WTC11 (cell line): ENCODE data around the gene MEF2D. TPM values are rescaled to one million over a fixed set of nuclear protein-coding genes. Genes with fewer than 3 reads are reported as not detected.

Source experiments
- ATAC-seq: fragments of 200-7000 bp; cut with Tn5 transposase; 2 replicates; pipeline ENCODE4 v1.10.0; 2021; ENCODE audit warnings: mild to moderate bottlenecking, moderate library complexity
- CTCF ChIA-PET: fragments of 300-600 bp; sonication (Branson Sonifier 250); formaldehyde crosslinking; loops from one replicate; lab custom pipeline; 2021; ENCODE audit warnings: antibody characterized with exemption; lab: Charles Lee
- POLR2A ChIA-PET: fragments of 350-600 bp; sonication (Branson Sonifier 250); formaldehyde crosslinking; loops from one replicate; lab custom pipeline; 2021; ENCODE audit warnings: antibody characterized with exemption; lab: Charles Lee
- DNase-seq: peaks from one replicate; pipeline ENCODE4 v3.0.0; 2021; ENCODE audit warnings: low spot score
- H3K27ac Mint-ChIP-seq: 2 replicates; pipeline ENCODE4 v1.8.0; 2021; ENCODE audit warnings: mixed read lengths
- H3K27me3 Mint-ChIP-seq: 2 replicates; pipeline ENCODE4 v1.8.0; 2021; ENCODE audit warnings: low read depth, mild to moderate bottlenecking, moderate library complexity, mixed read lengths
- H3K36me3 Mint-ChIP-seq: 2 replicates; pipeline ENCODE4 v1.8.0; 2021; ENCODE audit warnings: mixed read lengths
- H3K4me1 Mint-ChIP-seq: 2 replicates; pipeline ENCODE4 v1.8.0; 2022; ENCODE audit warnings: mixed read lengths
- H3K4me3 Mint-ChIP-seq: 2 replicates; pipeline ENCODE4 v1.8.0; 2021; ENCODE audit warnings: mild to moderate bottlenecking, moderate library complexity, mixed read lengths
- H3K9me3 Mint-ChIP-seq: 2 replicates; pipeline ENCODE4 v1.8.0; 2021; ENCODE audit warnings: mixed read lengths
- ESRRA ChIP-seq: sonication (generic); formaldehyde crosslinking; IDR thresholded peaks from 2 replicates; pipeline ENCODE4 v1.8.1; 2022; ENCODE audit warnings: mild to moderate bottlenecking, missing genetic modification reagents, borderline replicate concordance
- ETV6 ChIP-seq: sonication (generic); formaldehyde crosslinking; IDR thresholded peaks from 2 replicates; pipeline ENCODE4 v1.8.1; 2022; ENCODE audit warnings: mild to moderate bottlenecking, missing genetic modification reagents
- FOXJ3 ChIP-seq: sonication (generic); formaldehyde crosslinking; IDR thresholded peaks from 2 replicates; pipeline ENCODE4 v1.9.0; 2021; ENCODE audit warnings: missing genetic modification reagents, mild to moderate bottlenecking, borderline replicate concordance
- GRHL2 ChIP-seq: fragments of 250-450 bp; sonication (Bioruptor Pico); IDR thresholded peaks from 2 replicates; pipeline ENCODE4 v1.8.0; 2022; ENCODE audit warnings: mild to moderate bottlenecking, moderate library complexity; ENCODE audit not compliant: insufficient replicate concordance, severe bottlenecking
- OVOL2 ChIP-seq: fragments of 250-450 bp; sonication (Bioruptor Pico); IDR thresholded peaks from 2 replicates; pipeline ENCODE4 v1.9.0; 2021; ENCODE audit warnings: mild to moderate bottlenecking, borderline replicate concordance
- TEAD1 ChIP-seq: sonication (generic); formaldehyde crosslinking; IDR thresholded peaks from 2 replicates; pipeline ENCODE4 v1.8.0; 2022; ENCODE audit warnings: mild to moderate bottlenecking, missing genetic modification reagents
- TEAD4 ChIP-seq: sonication (generic); formaldehyde crosslinking; IDR thresholded peaks from 2 replicates; pipeline ENCODE4 v1.8.0; 2022; ENCODE audit warnings: mild to moderate bottlenecking, missing genetic modification reagents
- ZNF219 ChIP-seq: sonication (generic); formaldehyde crosslinking; IDR thresholded peaks from 2 replicates; pipeline ENCODE4 v1.8.0; 2023; ENCODE audit warnings: missing genetic modification reagents, mild to moderate bottlenecking, borderline replicate concordance
- ZNF232 ChIP-seq: sonication (generic); formaldehyde crosslinking; IDR thresholded peaks from 2 replicates; pipeline ENCODE4 v1.8.0; 2022; ENCODE audit warnings: mild to moderate bottlenecking, missing genetic modification reagents
- ZNF671 ChIP-seq: fragments of 250-450 bp; sonication (Bioruptor Pico); IDR thresholded peaks from 2 replicates; pipeline ENCODE4 v1.8.0; 2021; ENCODE audit warnings: mild to moderate bottlenecking
- total RNA-seq: library from RNA; stranded (reverse); gene quantifications from 3 replicates; pipeline ENCODE4 v1.2.3, GENCODE V29; 2021
- TF ChIP-seq, protein P1 (sequence below): sonication (generic); formaldehyde crosslinking; IDR thresholded peaks from 2 replicates; pipeline ENCODE4 v1.8.1; 2023; ENCODE audit warnings: mild to moderate bottlenecking, moderate library complexity, missing genetic modification reagents
- TF ChIP-seq, protein P2 (sequence below): sonication (generic); formaldehyde crosslinking; IDR thresholded peaks from 2 replicates; pipeline ENCODE4 v1.8.1; 2023; ENCODE audit warnings: mild to moderate bottlenecking, missing genetic modification reagents, moderate library complexity
- TF ChIP-seq, protein P3 (sequence below): fragments of 250-450 bp; sonication (Bioruptor Pico); IDR thresholded peaks from 2 replicates; pipeline ENCODE4 v1.9.0; 2021; ENCODE audit warnings: moderate library complexity, mild to moderate bottlenecking, inconsistent platforms, borderline replicate concordance
- TF ChIP-seq, protein P4 (sequence below): sonication (generic); formaldehyde crosslinking; IDR thresholded peaks from 2 replicates; pipeline ENCODE4 v1.8.0; 2023; ENCODE audit warnings: mild to moderate bottlenecking, missing genetic modification reagents
- TF ChIP-seq, protein P5 (sequence below): sonication (generic); formaldehyde crosslinking; IDR thresholded peaks from 2 replicates; pipeline ENCODE4 v1.8.1; 2023; ENCODE audit warnings: mild to moderate bottlenecking, missing genetic modification reagents, borderline replicate concordance
- TF ChIP-seq, protein P6 (sequence below): sonication (generic); formaldehyde crosslinking; IDR thresholded peaks from 2 replicates; pipeline ENCODE4 v1.8.1; 2023; ENCODE audit warnings: mild to moderate bottlenecking, missing genetic modification reagents
- TF ChIP-seq, protein P7 (sequence below): sonication (generic); formaldehyde crosslinking; IDR thresholded peaks from 2 replicates; pipeline ENCODE4 v1.8.1; 2023; ENCODE audit warnings: mild to moderate bottlenecking, missing genetic modification reagents, moderate library complexity
- TF ChIP-seq, protein P8 (sequence below): fragments of 250-450 bp; sonication (Bioruptor Pico); IDR thresholded peaks from 2 replicates; pipeline ENCODE4 v1.9.0; 2021; ENCODE audit warnings: mild to moderate bottlenecking
- TF ChIP-seq, protein P9 (sequence below): sonication (generic); formaldehyde crosslinking; conservative IDR thresholded peaks from 2 replicates; pipeline ENCODE4 v1.8.1; 2023; ENCODE audit warnings: mild to moderate bottlenecking, low read depth, missing genetic modification reagents, moderate library complexity
- TF ChIP-seq, protein P10 (sequence below): sonication (generic); formaldehyde crosslinking; IDR thresholded peaks from 2 replicates; pipeline ENCODE4 v1.8.0; 2022; ENCODE audit warnings: mild to moderate bottlenecking, missing genetic modification reagents

Gene MEF2D
- total RNA-seq, 1 experiment from 2014 or later: 24.1 TPM

DNA sequence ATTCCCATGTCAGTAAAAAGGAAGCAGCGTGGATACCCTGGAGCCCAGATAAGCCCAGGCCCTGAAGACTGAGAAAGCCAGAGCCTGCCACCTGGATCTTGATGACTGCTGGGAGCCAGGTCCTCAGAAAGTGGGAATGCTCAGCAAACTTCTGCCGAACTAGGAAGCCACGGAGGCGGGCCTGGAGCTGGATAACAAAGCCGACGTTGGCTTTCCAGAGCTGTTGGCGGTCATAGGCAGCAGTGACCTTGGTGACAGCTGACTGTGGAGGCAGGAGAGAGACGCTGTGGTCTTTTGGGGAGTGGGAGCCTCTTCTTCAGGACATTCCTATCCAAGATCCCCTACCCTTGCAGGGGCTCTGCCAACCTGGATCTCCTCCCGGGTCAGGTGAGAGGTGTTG, 47.4 kb upstream of the MEF2D start (continued):
- TF ChIP-seq, protein P1, sequence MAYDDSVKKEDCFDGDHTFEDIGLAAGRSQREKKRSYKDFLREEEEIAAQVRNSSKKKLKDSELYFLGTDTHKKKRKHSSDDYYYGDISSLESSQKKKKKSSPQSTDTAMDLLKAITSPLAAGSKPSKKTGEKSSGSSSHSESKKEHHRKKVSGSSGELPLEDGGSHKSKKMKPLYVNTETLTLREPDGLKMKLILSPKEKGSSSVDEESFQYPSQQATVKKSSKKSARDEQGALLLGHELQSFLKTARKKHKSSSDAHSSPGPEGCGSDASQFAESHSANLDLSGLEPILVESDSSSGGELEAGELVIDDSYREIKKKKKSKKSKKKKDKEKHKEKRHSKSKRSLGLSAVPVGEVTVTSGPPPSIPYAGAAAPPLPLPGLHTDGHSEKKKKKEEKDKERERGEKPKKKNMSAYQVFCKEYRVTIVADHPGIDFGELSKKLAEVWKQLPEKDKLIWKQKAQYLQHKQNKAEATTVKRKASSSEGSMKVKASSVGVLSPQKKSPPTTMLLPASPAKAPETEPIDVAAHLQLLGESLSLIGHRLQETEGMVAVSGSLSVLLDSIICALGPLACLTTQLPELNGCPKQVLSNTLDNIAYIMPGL: no peak
- TF ChIP-seq ETV6 (CRISPR knock-in tag) (no peak), GRHL2 (CRISPR knock-in tag) (no peak), TEAD4 (no peak), ZNF232 (no peak), ZNF671 (CRISPR knock-in tag) (no peak), OVOL2 (no peak)
- TF ChIP-seq, protein P2, sequence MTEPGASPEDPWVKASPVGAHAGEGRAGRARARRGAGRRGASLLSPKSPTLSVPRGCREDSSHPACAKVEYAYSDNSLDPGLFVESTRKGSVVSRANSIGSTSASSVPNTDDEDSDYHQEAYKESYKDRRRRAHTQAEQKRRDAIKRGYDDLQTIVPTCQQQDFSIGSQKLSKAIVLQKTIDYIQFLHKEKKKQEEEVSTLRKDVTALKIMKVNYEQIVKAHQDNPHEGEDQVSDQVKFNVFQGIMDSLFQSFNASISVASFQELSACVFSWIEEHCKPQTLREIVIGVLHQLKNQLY (CRISPR knock-in tag): no peak
- TF ChIP-seq, protein P3, sequence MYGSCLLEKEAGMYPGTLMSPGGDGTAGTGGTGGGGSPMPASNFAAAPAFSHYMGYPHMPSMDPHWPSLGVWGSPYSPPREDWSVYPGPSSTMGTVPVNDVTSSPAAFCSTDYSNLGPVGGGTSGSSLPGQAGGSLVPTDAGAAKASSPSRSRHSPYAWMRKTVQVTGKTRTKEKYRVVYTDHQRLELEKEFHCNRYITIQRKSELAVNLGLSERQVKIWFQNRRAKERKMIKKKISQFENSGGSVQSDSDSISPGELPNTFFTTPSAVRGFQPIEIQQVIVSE: no peak

DNA sequence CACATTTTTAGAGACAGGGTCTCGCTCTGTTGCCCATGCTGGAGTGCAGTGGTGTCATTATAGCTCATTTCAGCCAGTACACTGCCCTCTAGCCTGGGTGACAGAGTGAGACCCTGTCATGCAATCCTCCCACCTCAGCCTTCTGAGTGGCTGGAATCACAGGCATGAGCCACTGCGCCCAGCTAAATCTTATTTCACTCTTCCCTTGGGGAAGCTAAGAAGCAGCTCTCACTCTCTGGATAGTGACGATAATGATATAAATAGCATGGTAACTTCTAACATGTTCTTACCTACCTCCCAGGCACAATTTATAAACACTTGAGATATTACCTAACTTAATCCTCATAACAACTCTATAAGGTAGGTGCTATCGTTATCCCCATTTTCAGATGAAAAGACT, 46.9 kb upstream of the MEF2D start:
- peaks cover 15% of the 10 kb centered on the region for H3K36me3 Mint-ChIP-seq
- POLR2A ChIA-PET: no interaction called here
- no peak overlapping the region for H3K4me3 Mint-ChIP-seq
- no peaks in the 10 kb centered on the region for H3K27me3 Mint-ChIP-seq
- H3K27ac Mint-ChIP-seq: no peak overlapping the region
- no peak for DNase-seq
- no peaks in the 10 kb centered on the region for H3K9me3 Mint-ChIP-seq
- TF ChIP-seq, protein P4, sequence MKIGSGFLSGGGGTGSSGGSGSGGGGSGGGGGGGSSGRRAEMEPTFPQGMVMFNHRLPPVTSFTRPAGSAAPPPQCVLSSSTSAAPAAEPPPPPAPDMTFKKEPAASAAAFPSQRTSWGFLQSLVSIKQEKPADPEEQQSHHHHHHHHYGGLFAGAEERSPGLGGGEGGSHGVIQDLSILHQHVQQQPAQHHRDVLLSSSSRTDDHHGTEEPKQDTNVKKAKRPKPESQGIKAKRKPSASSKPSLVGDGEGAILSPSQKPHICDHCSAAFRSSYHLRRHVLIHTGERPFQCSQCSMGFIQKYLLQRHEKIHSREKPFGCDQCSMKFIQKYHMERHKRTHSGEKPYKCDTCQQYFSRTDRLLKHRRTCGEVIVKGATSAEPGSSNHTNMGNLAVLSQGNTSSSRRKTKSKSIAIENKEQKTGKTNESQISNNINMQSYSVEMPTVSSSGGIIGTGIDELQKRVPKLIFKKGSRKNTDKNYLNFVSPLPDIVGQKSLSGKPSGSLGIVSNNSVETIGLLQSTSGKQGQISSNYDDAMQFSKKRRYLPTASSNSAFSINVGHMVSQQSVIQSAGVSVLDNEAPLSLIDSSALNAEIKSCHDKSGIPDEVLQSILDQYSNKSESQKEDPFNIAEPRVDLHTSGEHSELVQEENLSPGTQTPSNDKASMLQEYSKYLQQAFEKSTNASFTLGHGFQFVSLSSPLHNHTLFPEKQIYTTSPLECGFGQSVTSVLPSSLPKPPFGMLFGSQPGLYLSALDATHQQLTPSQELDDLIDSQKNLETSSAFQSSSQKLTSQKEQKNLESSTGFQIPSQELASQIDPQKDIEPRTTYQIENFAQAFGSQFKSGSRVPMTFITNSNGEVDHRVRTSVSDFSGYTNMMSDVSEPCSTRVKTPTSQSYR (CRISPR knock-in tag): no peak
- TF ChIP-seq, protein P5, sequence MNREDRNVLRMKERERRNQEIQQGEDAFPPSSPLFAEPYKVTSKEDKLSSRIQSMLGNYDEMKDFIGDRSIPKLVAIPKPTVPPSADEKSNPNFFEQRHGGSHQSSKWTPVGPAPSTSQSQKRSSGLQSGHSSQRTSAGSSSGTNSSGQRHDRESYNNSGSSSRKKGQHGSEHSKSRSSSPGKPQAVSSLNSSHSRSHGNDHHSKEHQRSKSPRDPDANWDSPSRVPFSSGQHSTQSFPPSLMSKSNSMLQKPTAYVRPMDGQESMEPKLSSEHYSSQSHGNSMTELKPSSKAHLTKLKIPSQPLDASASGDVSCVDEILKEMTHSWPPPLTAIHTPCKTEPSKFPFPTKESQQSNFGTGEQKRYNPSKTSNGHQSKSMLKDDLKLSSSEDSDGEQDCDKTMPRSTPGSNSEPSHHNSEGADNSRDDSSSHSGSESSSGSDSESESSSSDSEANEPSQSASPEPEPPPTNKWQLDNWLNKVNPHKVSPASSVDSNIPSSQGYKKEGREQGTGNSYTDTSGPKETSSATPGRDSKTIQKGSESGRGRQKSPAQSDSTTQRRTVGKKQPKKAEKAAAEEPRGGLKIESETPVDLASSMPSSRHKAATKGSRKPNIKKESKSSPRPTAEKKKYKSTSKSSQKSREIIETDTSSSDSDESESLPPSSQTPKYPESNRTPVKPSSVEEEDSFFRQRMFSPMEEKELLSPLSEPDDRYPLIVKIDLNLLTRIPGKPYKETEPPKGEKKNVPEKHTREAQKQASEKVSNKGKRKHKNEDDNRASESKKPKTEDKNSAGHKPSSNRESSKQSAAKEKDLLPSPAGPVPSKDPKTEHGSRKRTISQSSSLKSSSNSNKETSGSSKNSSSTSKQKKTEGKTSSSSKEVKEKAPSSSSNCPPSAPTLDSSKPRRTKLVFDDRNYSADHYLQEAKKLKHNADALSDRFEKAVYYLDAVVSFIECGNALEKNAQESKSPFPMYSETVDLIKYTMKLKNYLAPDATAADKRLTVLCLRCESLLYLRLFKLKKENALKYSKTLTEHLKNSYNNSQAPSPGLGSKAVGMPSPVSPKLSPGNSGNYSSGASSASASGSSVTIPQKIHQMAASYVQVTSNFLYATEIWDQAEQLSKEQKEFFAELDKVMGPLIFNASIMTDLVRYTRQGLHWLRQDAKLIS (CRISPR knock-in tag): no peak
- TF ChIP-seq, protein P6, sequence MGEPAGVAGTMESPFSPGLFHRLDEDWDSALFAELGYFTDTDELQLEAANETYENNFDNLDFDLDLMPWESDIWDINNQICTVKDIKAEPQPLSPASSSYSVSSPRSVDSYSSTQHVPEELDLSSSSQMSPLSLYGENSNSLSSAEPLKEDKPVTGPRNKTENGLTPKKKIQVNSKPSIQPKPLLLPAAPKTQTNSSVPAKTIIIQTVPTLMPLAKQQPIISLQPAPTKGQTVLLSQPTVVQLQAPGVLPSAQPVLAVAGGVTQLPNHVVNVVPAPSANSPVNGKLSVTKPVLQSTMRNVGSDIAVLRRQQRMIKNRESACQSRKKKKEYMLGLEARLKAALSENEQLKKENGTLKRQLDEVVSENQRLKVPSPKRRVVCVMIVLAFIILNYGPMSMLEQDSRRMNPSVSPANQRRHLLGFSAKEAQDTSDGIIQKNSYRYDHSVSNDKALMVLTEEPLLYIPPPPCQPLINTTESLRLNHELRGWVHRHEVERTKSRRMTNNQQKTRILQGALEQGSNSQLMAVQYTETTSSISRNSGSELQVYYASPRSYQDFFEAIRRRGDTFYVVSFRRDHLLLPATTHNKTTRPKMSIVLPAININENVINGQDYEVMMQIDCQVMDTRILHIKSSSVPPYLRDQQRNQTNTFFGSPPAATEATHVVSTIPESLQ (CRISPR knock-in tag): no peak
- TF ChIP-seq, protein P7, sequence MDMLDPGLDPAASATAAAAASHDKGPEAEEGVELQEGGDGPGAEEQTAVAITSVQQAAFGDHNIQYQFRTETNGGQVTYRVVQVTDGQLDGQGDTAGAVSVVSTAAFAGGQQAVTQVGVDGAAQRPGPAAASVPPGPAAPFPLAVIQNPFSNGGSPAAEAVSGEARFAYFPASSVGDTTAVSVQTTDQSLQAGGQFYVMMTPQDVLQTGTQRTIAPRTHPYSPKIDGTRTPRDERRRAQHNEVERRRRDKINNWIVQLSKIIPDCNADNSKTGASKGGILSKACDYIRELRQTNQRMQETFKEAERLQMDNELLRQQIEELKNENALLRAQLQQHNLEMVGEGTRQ (CRISPR knock-in tag): no peak
- TF ChIP-seq FOXJ3 (CRISPR knock-in tag) (no peak), ESRRA (no peak), TEAD1 (no peak), ZNF219 (CRISPR knock-in tag) (no peak)
- TF ChIP-seq, protein P8, sequence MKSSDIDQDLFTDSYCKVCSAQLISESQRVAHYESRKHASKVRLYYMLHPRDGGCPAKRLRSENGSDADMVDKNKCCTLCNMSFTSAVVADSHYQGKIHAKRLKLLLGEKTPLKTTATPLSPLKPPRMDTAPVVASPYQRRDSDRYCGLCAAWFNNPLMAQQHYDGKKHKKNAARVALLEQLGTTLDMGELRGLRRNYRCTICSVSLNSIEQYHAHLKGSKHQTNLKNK (CRISPR knock-in tag): no peak
- TF ChIP-seq, protein P9, sequence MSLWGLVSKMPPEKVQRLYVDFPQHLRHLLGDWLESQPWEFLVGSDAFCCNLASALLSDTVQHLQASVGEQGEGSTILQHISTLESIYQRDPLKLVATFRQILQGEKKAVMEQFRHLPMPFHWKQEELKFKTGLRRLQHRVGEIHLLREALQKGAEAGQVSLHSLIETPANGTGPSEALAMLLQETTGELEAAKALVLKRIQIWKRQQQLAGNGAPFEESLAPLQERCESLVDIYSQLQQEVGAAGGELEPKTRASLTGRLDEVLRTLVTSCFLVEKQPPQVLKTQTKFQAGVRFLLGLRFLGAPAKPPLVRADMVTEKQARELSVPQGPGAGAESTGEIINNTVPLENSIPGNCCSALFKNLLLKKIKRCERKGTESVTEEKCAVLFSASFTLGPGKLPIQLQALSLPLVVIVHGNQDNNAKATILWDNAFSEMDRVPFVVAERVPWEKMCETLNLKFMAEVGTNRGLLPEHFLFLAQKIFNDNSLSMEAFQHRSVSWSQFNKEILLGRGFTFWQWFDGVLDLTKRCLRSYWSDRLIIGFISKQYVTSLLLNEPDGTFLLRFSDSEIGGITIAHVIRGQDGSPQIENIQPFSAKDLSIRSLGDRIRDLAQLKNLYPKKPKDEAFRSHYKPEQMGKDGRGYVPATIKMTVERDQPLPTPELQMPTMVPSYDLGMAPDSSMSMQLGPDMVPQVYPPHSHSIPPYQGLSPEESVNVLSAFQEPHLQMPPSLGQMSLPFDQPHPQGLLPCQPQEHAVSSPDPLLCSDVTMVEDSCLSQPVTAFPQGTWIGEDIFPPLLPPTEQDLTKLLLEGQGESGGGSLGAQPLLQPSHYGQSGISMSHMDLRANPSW (CRISPR knock-in tag): no peak
- TF ChIP-seq, protein P10, sequence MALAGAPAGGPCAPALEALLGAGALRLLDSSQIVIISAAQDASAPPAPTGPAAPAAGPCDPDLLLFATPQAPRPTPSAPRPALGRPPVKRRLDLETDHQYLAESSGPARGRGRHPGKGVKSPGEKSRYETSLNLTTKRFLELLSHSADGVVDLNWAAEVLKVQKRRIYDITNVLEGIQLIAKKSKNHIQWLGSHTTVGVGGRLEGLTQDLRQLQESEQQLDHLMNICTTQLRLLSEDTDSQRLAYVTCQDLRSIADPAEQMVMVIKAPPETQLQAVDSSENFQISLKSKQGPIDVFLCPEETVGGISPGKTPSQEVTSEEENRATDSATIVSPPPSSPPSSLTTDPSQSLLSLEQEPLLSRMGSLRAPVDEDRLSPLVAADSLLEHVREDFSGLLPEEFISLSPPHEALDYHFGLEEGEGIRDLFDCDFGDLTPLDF (CRISPR knock-in tag): no peak
- CTCF ChIA-PET: no interaction called here
- no peak for ATAC-seq
- no peaks in the 10 kb centered on the region for H3K4me1 Mint-ChIP-seq
